SK-N-SH treated with all-trans-retinoic acid at 6 μM for 48 hours (cell line): ENCODE measurements around the gene GSG1L.

Experiments
- ARNTL ChIP-seq: fragments of 450-650 bp; formaldehyde crosslinking; IDR thresholded peaks from 2 replicates; pipeline ENCODE4 v1.5.0; 2020; ENCODE audit warnings: low read depth, mild to moderate bottlenecking, moderate library complexity, borderline replicate concordance
- CSDC2 ChIP-seq: fragments of 250-450 bp; sonication (Bioruptor Pico); IDR thresholded peaks from 2 replicates; pipeline ENCODE4 v1.5.0; 2020; ENCODE audit warnings: mild to moderate bottlenecking, moderate library complexity
- GLIS3 ChIP-seq: fragments of 250-450 bp; sonication (Bioruptor Pico); IDR thresholded peaks from 2 replicates; pipeline ENCODE4 v1.5.0; 2020; ENCODE audit warnings: mild to moderate bottlenecking, moderate library complexity
- PATZ1 ChIP-seq: fragments of 250-450 bp; sonication (Bioruptor Pico); IDR thresholded peaks from 2 replicates; pipeline ENCODE4 v1.8.0; 2020; ENCODE audit warnings: mild to moderate bottlenecking, moderate library complexity, borderline replicate concordance
- PPARA ChIP-seq: fragments of 250-450 bp; sonication (Bioruptor Pico); IDR thresholded peaks from 2 replicates; pipeline ENCODE4 v1.5.0; 2020; ENCODE audit warnings: mild to moderate bottlenecking, borderline replicate concordance
- RARB ChIP-seq: fragments of 250-450 bp; sonication (Bioruptor Pico); IDR thresholded peaks from 2 replicates; pipeline ENCODE4 v1.8.0; 2021; ENCODE audit warnings: mild to moderate bottlenecking, moderate library complexity
- TCF4 ChIP-seq: fragments of 250-450 bp; sonication (Bioruptor Pico); IDR thresholded peaks from 2 replicates; pipeline ENCODE4 v1.8.0; 2021; ENCODE audit warnings: mild to moderate bottlenecking, moderate library complexity, borderline replicate concordance
- TOX ChIP-seq: fragments of 250-450 bp; sonication (Bioruptor Pico); IDR thresholded peaks from 2 replicates; pipeline ENCODE4 v1.8.0; 2021; ENCODE audit warnings: mild to moderate bottlenecking, moderate library complexity, borderline replicate concordance
- TSHZ2 ChIP-seq: fragments of 250-450 bp; sonication (Bioruptor Pico); IDR thresholded peaks from 2 replicates; pipeline ENCODE4 v1.5.0; 2020; ENCODE audit warnings: mild to moderate bottlenecking, moderate library complexity
- ZFP3 ChIP-seq: fragments of 250-450 bp; sonication (Bioruptor Pico); IDR thresholded peaks from 2 replicates; pipeline ENCODE4 v1.5.0; 2020; ENCODE audit warnings: mild to moderate bottlenecking, moderate library complexity
- ZFP30 ChIP-seq: fragments of 450-650 bp; formaldehyde crosslinking; IDR thresholded peaks from 2 replicates; pipeline ENCODE4 v1.5.0; 2022; ENCODE audit warnings: mild to moderate bottlenecking, moderate library complexity
- TF ChIP-seq, protein P1 (sequence below): fragments of 250-450 bp; sonication (Bioruptor Pico); IDR thresholded peaks from 2 replicates; pipeline ENCODE4 v1.5.1; 2020; ENCODE audit warnings: low read depth, mild to moderate bottlenecking, moderate library complexity
- TF ChIP-seq, protein P2 (sequence below): fragments of 250-450 bp; sonication (Bioruptor Pico); IDR thresholded peaks from 2 replicates; pipeline ENCODE4 v1.5.1; 2021; ENCODE audit warnings: mild to moderate bottlenecking, moderate library complexity
- TF ChIP-seq, protein P3 (sequence below): fragments of 250-450 bp; sonication (Bioruptor Pico); IDR thresholded peaks from 2 replicates; pipeline ENCODE4 v1.8.0; 2021; ENCODE audit warnings: low read depth, mild to moderate bottlenecking, moderate library complexity, borderline replicate concordance

GRCh38 chr16:27778926-27779570 is 284.5 kb downstream of the GSG1L start:
- TF ChIP-seq PATZ1 (no peak), ZFP3 (no peak), ARNTL (no peak), ZFP30 (CRISPR knock-in tag) (no peak), PPARA (no peak), TOX (CRISPR knock-in tag) (no peak), TSHZ2 (no peak), CSDC2 (CRISPR knock-in tag) (no peak), GLIS3 (CRISPR knock-in tag) (no peak), RARB (no peak), TCF4 (CRISPR knock-in tag) (no peak)
- TF ChIP-seq, protein P1, sequence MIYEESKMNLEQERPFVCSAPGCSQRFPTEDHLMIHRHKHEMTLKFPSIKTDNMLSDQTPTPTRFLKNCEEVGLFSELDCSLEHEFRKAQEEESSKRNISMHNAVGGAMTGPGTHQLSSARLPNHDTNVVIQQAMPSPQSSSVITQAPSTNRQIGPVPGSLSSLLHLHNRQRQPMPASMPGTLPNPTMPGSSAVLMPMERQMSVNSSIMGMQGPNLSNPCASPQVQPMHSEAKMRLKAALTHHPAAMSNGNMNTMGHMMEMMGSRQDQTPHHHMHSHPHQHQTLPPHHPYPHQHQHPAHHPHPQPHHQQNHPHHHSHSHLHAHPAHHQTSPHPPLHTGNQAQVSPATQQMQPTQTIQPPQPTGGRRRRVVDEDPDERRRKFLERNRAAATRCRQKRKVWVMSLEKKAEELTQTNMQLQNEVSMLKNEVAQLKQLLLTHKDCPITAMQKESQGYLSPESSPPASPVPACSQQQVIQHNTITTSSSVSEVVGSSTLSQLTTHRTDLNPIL (CRISPR knock-in tag), result no peak
- TF ChIP-seq, protein P2, sequence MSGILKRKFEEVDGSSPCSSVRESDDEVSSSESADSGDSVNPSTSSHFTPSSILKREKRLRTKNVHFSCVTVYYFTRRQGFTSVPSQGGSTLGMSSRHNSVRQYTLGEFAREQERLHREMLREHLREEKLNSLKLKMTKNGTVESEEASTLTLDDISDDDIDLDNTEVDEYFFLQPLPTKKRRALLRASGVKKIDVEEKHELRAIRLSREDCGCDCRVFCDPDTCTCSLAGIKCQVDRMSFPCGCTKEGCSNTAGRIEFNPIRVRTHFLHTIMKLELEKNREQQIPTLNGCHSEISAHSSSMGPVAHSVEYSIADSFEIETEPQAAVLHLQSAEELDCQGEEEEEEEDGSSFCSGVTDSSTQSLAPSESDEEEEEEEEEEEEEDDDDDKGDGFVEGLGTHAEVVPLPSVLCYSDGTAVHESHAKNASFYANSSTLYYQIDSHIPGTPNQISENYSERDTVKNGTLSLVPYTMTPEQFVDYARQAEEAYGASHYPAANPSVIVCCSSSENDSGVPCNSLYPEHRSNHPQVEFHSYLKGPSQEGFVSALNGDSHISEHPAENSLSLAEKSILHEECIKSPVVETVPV (CRISPR knock-in tag), result no peak
- TF ChIP-seq, protein P3, sequence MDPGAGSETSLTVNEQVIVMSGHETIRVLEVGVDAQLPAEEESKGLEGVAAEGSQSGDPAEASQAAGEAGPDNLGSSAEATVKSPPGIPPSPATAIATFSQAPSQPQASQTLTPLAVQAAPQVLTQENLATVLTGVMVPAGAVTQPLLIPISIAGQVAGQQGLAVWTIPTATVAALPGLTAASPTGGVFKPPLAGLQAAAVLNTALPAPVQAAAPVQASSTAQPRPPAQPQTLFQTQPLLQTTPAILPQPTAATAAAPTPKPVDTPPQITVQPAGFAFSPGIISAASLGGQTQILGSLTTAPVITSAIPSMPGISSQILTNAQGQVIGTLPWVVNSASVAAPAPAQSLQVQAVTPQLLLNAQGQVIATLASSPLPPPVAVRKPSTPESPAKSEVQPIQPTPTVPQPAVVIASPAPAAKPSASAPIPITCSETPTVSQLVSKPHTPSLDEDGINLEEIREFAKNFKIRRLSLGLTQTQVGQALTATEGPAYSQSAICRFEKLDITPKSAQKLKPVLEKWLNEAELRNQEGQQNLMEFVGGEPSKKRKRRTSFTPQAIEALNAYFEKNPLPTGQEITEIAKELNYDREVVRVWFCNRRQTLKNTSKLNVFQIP (CRISPR knock-in tag), result no peak
